GM23338 (cell line): Measurements from ENCODE around the gene PABPC1L. TPM values are rescaled to one million over a fixed set of nuclear protein-coding genes. Genes with fewer than 3 reads are reported as not detected.
"Not testable (repeated sequence)": the region's sequence is repeated elsewhere in the genome, so short reads cannot be mapped to it uniquely, and the experiment has no call there.

ENCODE experiments used
- ATAC-seq: fragments of 200-7000 bp; cut with Tn5 transposase; 3 replicates; pipeline ENCODE4 v1.9.1; 2020
- DNase-seq: peaks from one replicate; pipeline ENCODE4 v3.0.0-alpha.2; 2015; ENCODE audit warnings: low spot score
- H2AFZ ChIP-seq: fragments of 200-600 bp; sonication (generic); 2 replicates; pipeline ENCODE4 v1.8.0; 2016; ENCODE audit warnings: antibody characterized with exemption, mild to moderate bottlenecking, moderate library complexity
- H3F3A ChIP-seq: fragments of 200-600 bp; sonication (generic); replicated peaks from 2 replicates; pipeline ENCODE4 v1.8.0; 2017; ENCODE audit warnings: antibody characterized with exemption, mixed run types, low read depth
- H3K27ac ChIP-seq: fragments of 200-600 bp; sonication (generic); 2 replicates; pipeline ENCODE4 v1.6.1; 2016; ENCODE audit warnings: low read depth
- H3K27me3 ChIP-seq: fragments of 200-600 bp; sonication (generic); 2 replicates; pipeline ENCODE4 v1.8.0; 2016; ENCODE audit warnings: mild to moderate bottlenecking, mixed run types, moderate library complexity; ENCODE audit not compliant: insufficient read depth
- H3K36me3 ChIP-seq: fragments of 200-600 bp; sonication (generic); 2 replicates; pipeline ENCODE4 v1.8.0; 2016; ENCODE audit warnings: mild to moderate bottlenecking; ENCODE audit not compliant: insufficient read depth
- H3K4me1 ChIP-seq: fragments of 200-600 bp; sonication (generic); 2 replicates; pipeline ENCODE4 v1.8.0; 2016; ENCODE audit warnings: mild to moderate bottlenecking, moderate library complexity; ENCODE audit not compliant: insufficient read depth
- H3K4me2 ChIP-seq: fragments of 200-600 bp; sonication (generic); 2 replicates; pipeline ENCODE4 v1.7.1; 2017; ENCODE audit warnings: mixed run types
- H3K4me3 ChIP-seq: fragments of 200-600 bp; sonication (generic); 2 replicates; pipeline ENCODE4 v1.6.1; 2016; ENCODE audit warnings: mixed run types
- H3K79me2 ChIP-seq: fragments of 200-600 bp; sonication (generic); replicated peaks from 2 replicates; pipeline ENCODE4 v1.8.0; 2017; ENCODE audit warnings: mild to moderate bottlenecking; ENCODE audit not compliant: insufficient read depth
- H3K9me2 ChIP-seq: fragments of 200-600 bp; sonication (generic); 2 replicates; pipeline ENCODE4 v1.8.0; 2017; ENCODE audit not compliant: insufficient read depth
- H4K20me1 ChIP-seq: fragments of 200-600 bp; sonication (generic); replicated peaks from 2 replicates; pipeline ENCODE4 v1.8.0; 2017; ENCODE audit warnings: mild to moderate bottlenecking; ENCODE audit not compliant: insufficient read depth
- H3K27ac Mint-ChIP-seq: 2 replicates; pipeline ENCODE4 v1.8.0; 2020; ENCODE audit warnings: inconsistent platforms, mild to moderate bottlenecking, moderate library complexity, mixed read lengths
- H3K27me3 Mint-ChIP-seq: 3 replicates; pipeline ENCODE4 v1.8.0; 2022; ENCODE audit warnings: low read depth, mild to moderate bottlenecking, moderate library complexity, mixed read lengths, inconsistent platforms; ENCODE audit not compliant: insufficient read depth, poor library complexity
- H3K36me3 Mint-ChIP-seq: 3 replicates; pipeline ENCODE4 v1.8.0; 2021; ENCODE audit warnings: low read depth, mild to moderate bottlenecking, inconsistent platforms, moderate library complexity, mixed read lengths
- H3K4me1 Mint-ChIP-seq: 3 replicates; pipeline ENCODE4 v1.8.0; 2020; ENCODE audit warnings: mild to moderate bottlenecking, inconsistent platforms, mixed read lengths
- H3K4me3 Mint-ChIP-seq: 3 replicates; pipeline ENCODE4 v1.8.0; 2021; ENCODE audit warnings: moderate library complexity, mild to moderate bottlenecking, inconsistent platforms, mixed read lengths
- H3K9me3 Mint-ChIP-seq: 3 replicates; pipeline ENCODE4 v1.8.0; 2020; ENCODE audit warnings: moderate library complexity, mild to moderate bottlenecking, inconsistent platforms, mixed read lengths
- NANOG ChIP-seq: IDR thresholded peaks from 2 replicates; pipeline ENCODE4 v1.6.1; 2016; ENCODE audit warnings: antibody characterized with exemption, borderline replicate concordance
- ZNF462 ChIP-seq: fragments of 250-450 bp; sonication (Bioruptor Pico); IDR thresholded peaks from 2 replicates; pipeline ENCODE4 v1.5.0; 2020; ENCODE audit warnings: mild to moderate bottlenecking, moderate library complexity
- polyA plus RNA-seq: library from polyadenylated mRNA; unstranded; fragments of >200 nt; fragmentation: Nextera tagmentation; extraction: Ambion mirVana; gene quantifications from 2 replicates; pipeline ENCODE4 v1.2.1, GENCODE V29; 2016
- total RNA-seq: library from RNA; depleted of rRNA; stranded (reverse); fragments of >200 nt; shearing (Covaris generic); gene quantifications from 2 replicates; pipeline ENCODE4 v1.2.3, GENCODE V29; 2014
- TF ChIP-seq, protein P1 (sequence below): IDR thresholded peaks from one replicate; pipeline ENCODE4 v1.6.1; 2018; ENCODE audit warnings: antibody characterized with exemption; ENCODE audit not compliant: unreplicated experiment

PABPC1L gene
- total and polyA plus RNA-seq, 2 experiments from 2014 or later: 44.4 to 49.1 TPM

DNA sequence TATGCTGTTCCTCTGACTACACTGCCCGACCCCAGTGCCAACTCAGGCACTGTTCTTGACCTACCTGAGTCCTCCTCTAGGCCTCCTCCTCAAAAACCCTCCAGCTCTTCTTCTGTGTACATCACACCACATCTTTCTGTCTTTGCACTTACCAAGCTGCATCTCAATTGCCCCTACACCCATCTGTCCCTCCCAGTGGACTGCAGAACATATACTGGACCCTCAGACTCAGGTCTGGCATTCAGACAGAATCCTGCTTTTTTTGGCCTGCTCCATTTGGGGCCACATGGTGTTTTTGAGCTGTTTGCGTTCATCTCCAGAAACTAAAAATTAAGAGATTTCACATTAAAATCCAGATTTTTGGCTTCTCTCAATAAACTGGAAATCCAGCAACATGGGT is 47.6 kb upstream of the PABPC1L start (continued):
- TF ChIP-seq ZNF462 (CRISPR knock-in tag) (no peak), NANOG (no peak)
- TF ChIP-seq, protein P1, sequence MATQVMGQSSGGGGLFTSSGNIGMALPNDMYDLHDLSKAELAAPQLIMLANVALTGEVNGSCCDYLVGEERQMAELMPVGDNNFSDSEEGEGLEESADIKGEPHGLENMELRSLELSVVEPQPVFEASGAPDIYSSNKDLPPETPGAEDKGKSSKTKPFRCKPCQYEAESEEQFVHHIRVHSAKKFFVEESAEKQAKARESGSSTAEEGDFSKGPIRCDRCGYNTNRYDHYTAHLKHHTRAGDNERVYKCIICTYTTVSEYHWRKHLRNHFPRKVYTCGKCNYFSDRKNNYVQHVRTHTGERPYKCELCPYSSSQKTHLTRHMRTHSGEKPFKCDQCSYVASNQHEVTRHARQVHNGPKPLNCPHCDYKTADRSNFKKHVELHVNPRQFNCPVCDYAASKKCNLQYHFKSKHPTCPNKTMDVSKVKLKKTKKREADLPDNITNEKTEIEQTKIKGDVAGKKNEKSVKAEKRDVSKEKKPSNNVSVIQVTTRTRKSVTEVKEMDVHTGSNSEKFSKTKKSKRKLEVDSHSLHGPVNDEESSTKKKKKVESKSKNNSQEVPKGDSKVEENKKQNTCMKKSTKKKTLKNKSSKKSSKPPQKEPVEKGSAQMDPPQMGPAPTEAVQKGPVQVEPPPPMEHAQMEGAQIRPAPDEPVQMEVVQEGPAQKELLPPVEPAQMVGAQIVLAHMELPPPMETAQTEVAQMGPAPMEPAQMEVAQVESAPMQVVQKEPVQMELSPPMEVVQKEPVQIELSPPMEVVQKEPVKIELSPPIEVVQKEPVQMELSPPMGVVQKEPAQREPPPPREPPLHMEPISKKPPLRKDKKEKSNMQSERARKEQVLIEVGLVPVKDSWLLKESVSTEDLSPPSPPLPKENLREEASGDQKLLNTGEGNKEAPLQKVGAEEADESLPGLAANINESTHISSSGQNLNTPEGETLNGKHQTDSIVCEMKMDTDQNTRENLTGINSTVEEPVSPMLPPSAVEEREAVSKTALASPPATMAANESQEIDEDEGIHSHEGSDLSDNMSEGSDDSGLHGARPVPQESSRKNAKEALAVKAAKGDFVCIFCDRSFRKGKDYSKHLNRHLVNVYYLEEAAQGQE: no peak

DNA sequence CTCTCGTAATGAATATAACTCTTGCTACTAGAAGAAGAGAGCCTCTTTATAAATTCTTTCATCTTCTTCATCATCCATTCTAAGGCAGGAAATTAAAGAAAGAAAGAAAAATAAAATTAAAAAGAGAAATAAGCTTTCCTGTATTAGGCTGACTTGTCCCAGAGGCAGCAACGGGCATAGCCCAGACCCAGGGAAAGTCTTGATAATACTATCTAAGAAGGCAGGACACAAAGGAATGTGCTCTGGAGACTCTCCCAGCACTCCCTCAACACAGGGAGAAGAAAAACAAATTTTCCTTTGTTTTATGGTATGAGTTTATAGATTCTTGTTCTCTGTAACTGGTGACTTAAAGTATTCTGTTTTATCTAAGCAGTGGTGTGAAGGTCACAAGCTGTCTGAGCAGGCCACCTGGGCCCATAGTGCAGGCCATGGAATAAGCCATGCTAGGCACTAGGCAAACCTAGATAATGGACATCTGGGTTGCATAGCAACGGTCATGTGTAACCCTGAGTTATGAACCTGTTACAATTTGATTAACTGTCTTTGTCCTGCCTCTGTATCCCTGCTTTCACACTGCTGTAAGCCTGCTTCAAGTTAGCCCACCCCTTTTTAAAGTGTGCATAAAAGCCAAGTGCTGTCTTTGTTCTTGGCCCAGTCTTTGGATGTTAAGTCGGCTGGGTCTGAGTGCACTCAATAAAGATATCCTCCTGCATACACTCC is 46.3 kb upstream of the PABPC1L start:
- not testable (repeated sequence) for H3K36me3 ChIP-seq, H3K27ac ChIP-seq, H3K4me3 ChIP-seq, H3K4me1 Mint-ChIP-seq, H3K4me3 Mint-ChIP-seq, DNase-seq, H3K27ac Mint-ChIP-seq, H3K4me1 ChIP-seq, H3K9me3 Mint-ChIP-seq, H3K4me2 ChIP-seq, H3K27me3 Mint-ChIP-seq, H3K36me3 Mint-ChIP-seq, H3K9me2 ChIP-seq, H4K20me1 ChIP-seq, H3K79me2 ChIP-seq, H2AFZ ChIP-seq, H3F3A ChIP-seq, H3K27me3 ChIP-seq, ATAC-seq

GRCh38 chr20:44864493-44864892 is 45.4 kb upstream of the PABPC1L start:
- not testable (repeated sequence) for H3K9me3 Mint-ChIP-seq, H3K4me3 Mint-ChIP-seq

More at GRCh38 chr20:44864493-44864892, 45.4 kb upstream of the PABPC1L start:
- not testable (repeated sequence) for H4K20me1 ChIP-seq, H3K4me3 ChIP-seq, H3K36me3 Mint-ChIP-seq, H3K4me1 ChIP-seq, H3K27ac ChIP-seq, H3K4me2 ChIP-seq, H3K4me1 Mint-ChIP-seq, H3K27ac Mint-ChIP-seq, ATAC-seq, H3K79me2 ChIP-seq, H3F3A ChIP-seq, DNase-seq, H3K9me2 ChIP-seq, H3K27me3 Mint-ChIP-seq, H2AFZ ChIP-seq, H3K27me3 ChIP-seq, H3K36me3 ChIP-seq
